Measurements from ENCODE around the gene HOXC6.

DNA sequence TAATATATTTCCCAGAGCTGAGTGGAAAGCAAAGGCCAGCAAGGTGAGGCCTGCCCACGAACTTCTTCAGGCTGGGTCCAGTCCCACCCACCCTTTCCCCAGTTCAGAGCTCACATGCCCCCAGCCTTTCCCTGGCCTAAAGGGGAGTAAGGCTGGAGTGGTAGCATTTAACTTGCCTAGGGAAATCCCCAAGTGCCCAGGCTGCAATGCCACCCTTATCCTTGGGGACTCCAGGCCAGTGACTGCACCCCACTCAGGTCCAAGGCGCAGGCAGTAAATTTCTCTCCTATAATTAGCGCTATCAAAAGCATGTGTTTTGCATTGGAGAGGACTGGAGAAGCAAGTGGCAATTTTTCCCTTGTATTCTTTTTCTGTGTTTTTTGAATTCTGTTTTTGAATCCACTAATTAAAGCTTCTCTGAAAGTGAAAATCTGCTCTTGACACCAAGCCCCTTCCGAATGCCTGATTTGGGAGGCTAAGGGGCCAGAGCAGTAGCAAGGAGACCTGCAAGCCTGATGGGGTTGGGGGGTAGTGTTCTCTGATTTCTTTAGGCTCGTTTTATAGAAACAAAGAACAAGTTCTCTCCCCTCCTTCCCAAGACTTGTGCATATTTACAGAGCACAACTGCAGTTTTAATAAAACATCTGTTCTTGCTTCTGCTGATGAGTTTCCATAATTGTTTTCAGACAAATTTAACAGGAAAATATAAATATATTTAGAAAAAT lies 3.5 kb upstream of the HOXC6 start:
- TF ChIP-seq JUN (CRISPR knock-in tag; IDR thresholded peaks at IDR 0.05) (no peak), MYBL2 (CRISPR knock-in tag; IDR thresholded peaks at IDR 0.05) (no peak), ZNF138 (CRISPR knock-in tag; conservative IDR thresholded peaks at IDR 0.05) (no peak), ATF6 (CRISPR knock-in tag; IDR thresholded peaks at IDR 0.05) (no peak), CREM (CRISPR knock-in tag; IDR thresholded peaks at IDR 0.05) (no peak), RELA (CRISPR knock-in tag; IDR thresholded peaks at IDR 0.05; ENCODE audit: borderline replicate concordance) (no peak), FOXK1 (CRISPR knock-in tag; IDR thresholded peaks at IDR 0.05) (no peak)
- TF ChIP-seq, protein P1, sequence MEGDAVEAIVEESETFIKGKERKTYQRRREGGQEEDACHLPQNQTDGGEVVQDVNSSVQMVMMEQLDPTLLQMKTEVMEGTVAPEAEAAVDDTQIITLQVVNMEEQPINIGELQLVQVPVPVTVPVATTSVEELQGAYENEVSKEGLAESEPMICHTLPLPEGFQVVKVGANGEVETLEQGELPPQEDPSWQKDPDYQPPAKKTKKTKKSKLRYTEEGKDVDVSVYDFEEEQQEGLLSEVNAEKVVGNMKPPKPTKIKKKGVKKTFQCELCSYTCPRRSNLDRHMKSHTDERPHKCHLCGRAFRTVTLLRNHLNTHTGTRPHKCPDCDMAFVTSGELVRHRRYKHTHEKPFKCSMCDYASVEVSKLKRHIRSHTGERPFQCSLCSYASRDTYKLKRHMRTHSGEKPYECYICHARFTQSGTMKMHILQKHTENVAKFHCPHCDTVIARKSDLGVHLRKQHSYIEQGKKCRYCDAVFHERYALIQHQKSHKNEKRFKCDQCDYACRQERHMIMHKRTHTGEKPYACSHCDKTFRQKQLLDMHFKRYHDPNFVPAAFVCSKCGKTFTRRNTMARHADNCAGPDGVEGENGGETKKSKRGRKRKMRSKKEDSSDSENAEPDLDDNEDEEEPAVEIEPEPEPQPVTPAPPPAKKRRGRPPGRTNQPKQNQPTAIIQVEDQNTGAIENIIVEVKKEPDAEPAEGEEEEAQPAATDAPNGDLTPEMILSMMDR (IDR thresholded peaks at IDR 0.05), result no peak

Data from WTC11 (cell line).